NOMO-1 treated with DMSO at 0.1 percent for 48 hours (cell line): ENCODE results near the gene TNFRSF21.
A peak's percentile ranks its signal among the peaks of the same experiment; 100 is the strongest.

Experiments
- DNase-seq: peaks from one replicate; lab custom pipeline; 2025; ENCODE audit not compliant: unreplicated experiment; lab: John Stamatoyannopoulos, UW

Gene TNFRSF21

DNA sequence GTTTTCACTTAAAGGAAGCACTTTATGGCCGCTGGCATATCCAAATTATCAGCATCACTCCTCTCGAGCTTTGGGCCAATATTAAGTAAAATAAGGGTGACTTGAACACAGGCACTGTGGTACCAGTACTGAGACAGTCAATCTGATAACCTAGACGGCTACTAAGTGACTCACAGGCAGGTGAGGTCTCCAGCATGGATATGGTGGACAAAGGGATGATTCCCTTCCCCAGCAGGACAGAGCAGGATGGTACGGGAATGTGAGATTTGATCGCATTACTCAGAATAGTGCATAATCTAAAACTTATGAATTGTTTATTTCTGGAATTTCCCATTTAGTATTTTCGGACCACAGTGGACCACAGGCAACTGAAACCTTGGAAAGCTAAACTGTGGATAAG is 55.7 kb downstream of the TNFRSF21 start:
- no peak for DNase-seq

DNA sequence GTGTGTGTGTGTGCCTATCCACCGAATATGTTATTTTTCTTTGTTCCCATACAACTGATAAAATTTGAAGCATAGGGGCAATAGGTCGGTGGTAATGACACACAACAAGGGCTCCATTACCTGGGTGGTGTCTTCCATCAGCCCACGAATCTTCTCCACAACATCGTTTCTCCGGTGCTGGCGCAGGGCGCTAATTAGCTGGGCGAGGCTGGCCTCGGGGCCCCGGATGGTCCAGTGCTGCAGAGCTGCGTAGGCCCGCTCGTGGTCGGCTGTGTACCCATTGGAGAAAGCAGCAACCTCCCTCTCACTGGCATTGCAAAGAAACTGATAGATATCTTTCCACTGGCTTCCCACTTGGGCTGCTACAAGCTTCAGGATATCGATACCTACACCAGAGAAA is 56.6 kb downstream of the TNFRSF21 start:
- DNase-seq = no peak

GRCh38 chr6:47252633-47253032 is 57.1 kb downstream of the TNFRSF21 start:
- DNase-seq = no peak

DNA sequence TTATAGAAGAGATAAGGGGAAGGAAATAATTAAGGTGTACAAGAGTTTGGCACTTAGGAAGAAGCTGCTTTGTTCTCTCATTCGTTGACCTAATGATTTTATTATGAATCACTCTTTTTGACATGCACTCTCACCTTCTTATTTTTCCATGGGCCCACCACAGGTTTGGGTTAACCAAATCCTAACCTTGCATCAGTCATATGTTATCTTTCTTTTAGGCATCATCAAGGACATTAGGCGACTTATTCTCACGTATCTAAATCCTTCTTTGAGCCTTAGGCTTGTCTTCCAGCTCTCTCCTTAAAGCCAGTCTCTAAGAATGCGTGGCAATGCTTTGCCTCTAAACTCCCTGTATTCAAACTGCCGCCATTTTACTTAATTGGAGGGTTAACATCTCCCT is 58.3 kb downstream of the TNFRSF21 start:
- no peak for DNase-seq

GRCh38 chr6:47250302-47250701 is 59.4 kb downstream of the TNFRSF21 start:
- no peak for DNase-seq

DNA sequence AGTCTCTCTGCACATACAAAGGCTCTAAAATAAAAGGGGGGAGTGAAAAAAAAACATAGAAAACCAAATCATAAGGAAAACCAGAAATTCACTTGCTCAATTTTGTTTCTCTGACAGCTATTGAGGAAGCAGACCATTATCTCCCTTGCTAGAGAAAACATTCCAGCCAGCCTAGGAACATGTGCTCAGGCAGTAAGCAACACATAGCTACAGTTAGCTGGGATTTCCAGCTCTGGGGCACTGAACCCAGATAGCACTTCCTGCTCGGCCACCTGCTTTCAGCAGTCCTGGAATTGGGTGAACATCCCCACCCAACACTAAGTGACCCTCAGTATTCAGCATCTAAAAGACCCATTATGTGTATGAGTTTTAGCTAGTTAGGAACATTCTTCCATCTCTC is 61.3 kb downstream of the TNFRSF21 start:
- no peak for DNase-seq

GRCh38 chr6:47247227-47247797 is 62.4 kb downstream of the TNFRSF21 start:
- DNase-seq = peak; percentile 32

DNA sequence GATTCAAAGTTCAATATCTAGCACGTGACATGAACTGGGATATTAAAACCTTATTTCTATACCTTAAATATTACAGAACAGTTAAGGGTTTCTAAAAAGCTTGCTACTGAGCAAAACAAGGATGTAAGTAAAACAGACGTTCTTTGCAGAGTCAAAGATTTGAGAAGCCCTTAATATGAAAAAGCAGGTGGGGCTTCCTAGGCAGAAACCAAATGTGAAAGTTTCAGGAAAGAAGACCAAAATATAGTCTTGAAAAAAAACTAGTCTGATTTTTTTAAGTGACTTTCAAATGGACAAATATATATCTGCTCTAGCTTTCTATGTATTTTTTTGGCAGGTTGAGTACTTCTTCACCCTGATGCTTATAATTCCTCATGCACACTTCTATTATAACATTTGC is 63.2 kb downstream of the TNFRSF21 start:
- DNase-seq = no peak

DNA sequence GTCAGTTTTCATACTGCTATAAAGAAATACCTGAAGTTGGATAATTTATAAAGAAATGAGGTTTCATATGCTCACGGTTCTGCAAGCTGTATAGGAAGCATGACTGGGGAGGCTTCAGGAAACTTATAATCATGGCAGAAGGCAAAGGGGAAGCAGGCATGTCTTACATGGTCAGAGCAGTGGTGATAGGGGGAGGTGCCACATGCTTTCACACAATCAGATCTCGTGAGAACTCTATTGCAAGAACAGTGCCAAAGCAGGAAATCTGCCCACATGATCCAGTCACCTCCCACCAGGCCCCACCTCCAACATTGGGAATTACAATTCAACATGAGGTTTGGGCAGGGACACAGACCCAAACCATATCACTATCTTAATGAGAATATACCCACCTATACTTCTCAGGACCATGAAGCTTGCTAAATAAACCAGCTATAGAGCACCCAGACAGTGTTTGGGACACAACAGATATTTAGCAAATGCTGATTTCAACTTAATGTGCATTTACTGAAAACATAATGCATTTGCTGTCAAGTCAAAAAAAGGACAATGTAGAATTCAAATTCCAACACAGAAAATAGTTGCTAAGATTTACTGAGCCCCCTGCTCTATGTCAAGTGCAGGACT is 63.8 kb downstream of the TNFRSF21 start:
- peak; percentile 25 for DNase-seq

DNA sequence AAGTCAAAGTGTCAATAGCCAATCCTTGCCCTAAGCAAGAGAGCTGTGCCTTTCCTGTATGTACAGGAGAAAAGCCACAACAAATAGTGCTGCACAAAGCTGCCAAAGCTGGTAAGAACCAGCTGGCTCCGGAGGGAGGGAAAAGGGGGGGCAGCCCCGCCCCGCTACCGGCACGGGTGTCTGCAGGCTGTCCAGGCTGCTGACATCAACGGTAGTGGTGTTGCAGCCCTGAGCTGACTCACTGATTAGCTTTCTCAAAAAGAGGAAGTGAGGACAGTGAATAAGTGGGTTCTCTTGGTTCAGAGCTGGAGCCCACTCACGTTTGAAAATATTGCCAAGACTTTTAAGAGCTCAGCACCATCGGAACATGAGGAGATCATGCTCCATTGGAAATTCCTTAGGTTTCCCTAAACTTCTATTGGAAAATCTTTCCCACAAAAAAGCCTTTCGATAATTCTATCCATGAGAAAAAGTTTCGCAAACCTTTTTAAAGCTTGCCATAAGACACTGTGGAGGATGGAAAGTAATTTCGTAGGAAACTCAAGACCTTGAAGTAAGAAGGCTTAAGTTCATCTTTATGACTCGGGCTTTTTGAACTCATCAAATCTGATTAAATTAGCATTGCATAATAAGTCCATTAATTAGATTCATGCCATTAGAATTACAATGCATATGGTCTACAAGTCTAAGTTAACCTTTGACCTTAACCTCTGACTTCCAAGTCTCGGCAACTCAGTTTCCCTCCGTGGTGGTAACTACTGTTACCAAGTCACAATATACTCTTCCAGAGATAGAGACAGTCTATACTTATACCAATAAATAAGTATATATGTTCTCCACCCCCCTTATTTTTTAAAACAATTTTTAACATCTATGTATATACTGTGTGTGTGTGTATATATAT is 67.0 kb downstream of the TNFRSF21 start:
- peak; percentile 98 for DNase-seq

DNA sequence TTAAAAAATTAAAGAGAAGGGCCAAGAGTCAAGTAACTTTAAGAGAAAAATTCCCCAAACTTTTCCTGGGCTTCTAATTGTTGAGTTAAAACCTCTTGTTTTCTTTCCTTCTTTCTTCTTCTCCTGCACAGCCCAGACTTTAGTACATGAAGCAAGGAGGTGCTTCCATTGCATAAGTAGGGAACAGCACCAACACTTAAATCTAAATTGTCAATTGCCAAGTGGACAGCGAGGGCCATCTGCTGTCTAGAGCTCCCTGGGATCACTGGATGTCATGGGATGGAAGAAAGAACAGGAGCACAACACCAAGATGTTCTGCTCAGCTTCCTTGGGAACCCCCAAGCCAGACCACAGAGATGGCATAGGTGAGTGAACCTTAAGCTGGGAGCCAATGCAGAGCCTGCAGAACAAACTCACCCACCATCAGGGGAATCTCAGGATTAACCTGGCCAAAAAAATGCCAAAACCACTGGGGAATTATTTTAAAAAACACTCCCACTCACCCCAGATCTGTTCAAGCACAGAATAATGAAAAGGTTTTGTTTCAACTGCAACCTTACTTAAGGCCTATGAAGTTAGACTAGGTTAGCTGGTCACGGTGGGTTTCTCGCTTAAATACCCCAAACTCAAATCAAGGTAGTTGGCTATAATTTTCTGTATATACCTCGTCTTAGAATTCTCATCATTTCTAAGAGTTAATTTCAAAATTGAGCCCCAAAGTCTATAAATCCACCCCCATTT is 67.8 kb downstream of the TNFRSF21 start:
- peak; percentile 14 for DNase-seq

GRCh38 chr6:47240277-47240890 is 69.3 kb downstream of the TNFRSF21 start:
- no peak for DNase-seq

GRCh38 chr6:47239546-47239945 is 70.2 kb downstream of the TNFRSF21 start:
- peak; percentile 18 for DNase-seq

- no peak for DNase-seq
These were observed 71.2 kb downstream of the TNFRSF21 start for GRCh38 chr6:47238456-47238995.

DNA sequence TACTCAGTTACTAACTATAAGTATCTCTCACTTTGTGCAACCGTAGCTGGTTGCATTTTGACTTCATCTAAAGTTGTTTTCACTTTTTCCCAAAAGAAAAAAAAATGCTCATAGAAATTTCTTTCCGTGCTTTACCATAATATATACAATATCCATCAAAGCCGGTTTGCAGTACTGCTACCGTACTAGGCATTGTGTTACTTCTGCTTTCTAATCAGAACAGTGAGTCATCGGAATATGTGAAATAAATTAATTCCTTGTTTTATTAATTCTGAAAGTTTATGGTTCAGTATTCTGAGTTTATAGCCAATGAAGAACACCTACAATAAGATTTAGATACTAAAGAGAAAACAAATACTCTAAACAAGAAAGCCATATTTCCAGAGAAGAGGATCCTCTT is 72.5 kb downstream of the TNFRSF21 start:
- peak; percentile 11 for DNase-seq

GRCh38 chr6:47235964-47236760 is 73.5 kb downstream of the TNFRSF21 start:
- DNase-seq = peak; percentile 70

GRCh38 chr6:47235421-47235820 is 74.3 kb downstream of the TNFRSF21 start:
- no peak for DNase-seq

- DNase-seq = no peak
These were observed 75.3 kb downstream of the TNFRSF21 start for GRCh38 chr6:47234266-47234933.

DNA sequence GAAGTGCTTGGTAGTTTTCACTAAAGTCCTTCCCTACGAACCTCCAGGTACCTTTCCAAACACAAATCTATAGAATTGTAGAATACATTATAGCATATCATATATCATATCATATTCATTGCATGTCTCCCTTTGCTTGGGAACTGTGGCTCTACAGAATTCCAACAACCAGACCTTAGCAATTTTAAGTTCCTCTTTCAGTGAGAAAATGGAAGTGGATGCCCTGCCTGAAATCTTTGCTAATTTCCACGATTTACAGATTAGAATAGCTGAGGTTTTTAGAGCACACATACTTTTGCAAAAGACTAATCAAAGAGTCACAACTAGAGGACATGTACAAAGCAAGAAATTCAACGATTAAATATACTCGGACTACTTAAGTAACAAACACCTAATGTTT is 78.6 kb downstream of the TNFRSF21 start:
- no peak for DNase-seq
